DOHH2 (cell line): ENCODE results near the gene NSMCE1.

ENCODE experiments used
- EZH2phosphoT487 ChIP-seq: fragments of 200-600 bp; sonication (generic); IDR thresholded peaks from 2 replicates; pipeline ENCODE4 v1.6.1; 2017; ENCODE audit warnings: borderline replicate concordance, mild to moderate bottlenecking, antibody characterized with exemption, low read length, moderate library complexity, mixed read lengths
- TF ChIP-seq, protein P1 (sequence below): fragments of 200-600 bp; sonication (generic); IDR thresholded peaks from one replicate; pipeline ENCODE4 v1.5.1; 2014; ENCODE audit warnings: antibody characterized with exemption, mild to moderate bottlenecking, low read depth, low read length; ENCODE audit not compliant: poor library complexity, severe bottlenecking

DNA sequence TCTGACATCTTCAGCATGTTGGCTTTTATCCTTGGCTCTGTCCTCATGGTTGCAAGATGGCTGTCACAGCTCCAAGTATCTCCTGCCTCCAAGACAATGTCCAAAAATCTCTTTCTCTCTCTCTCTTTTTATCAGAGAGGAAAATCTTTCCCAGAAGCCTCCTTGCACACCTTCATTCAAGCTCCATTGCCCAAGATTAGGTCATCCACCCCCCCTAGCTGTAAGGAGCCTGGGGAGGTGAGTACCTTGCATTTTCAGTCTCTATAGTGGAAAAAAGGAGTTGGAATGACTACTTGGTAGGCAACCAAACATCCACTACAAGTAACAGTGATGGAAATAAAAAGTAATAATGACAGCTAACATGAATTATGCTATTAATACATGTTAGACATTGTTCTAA, 22.0 kb upstream of the NSMCE1 start:
- TF ChIP-seq, protein P1, sequence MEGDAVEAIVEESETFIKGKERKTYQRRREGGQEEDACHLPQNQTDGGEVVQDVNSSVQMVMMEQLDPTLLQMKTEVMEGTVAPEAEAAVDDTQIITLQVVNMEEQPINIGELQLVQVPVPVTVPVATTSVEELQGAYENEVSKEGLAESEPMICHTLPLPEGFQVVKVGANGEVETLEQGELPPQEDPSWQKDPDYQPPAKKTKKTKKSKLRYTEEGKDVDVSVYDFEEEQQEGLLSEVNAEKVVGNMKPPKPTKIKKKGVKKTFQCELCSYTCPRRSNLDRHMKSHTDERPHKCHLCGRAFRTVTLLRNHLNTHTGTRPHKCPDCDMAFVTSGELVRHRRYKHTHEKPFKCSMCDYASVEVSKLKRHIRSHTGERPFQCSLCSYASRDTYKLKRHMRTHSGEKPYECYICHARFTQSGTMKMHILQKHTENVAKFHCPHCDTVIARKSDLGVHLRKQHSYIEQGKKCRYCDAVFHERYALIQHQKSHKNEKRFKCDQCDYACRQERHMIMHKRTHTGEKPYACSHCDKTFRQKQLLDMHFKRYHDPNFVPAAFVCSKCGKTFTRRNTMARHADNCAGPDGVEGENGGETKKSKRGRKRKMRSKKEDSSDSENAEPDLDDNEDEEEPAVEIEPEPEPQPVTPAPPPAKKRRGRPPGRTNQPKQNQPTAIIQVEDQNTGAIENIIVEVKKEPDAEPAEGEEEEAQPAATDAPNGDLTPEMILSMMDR, result no peak
- TF ChIP-seq EZH2phosphoT487, result no peak
